ENCODE results near the gene DIPK1B.

- TF ChIP-seq SPI1 (IDR thresholded peaks at IDR 0.05; ENCODE audit: low read depth, low read length) (no peak), POLR2AphosphoS5 (IDR thresholded peaks at IDR 0.05; ENCODE audit: low read depth, low read length) (no peak), POLR2A (IDR thresholded peaks at IDR 0.05; ENCODE audit: low read depth, low read length) (no peak), TAF1 (IDR thresholded peaks at IDR 0.05; ENCODE audit: low read depth, low read length) (no peak), POU2F2 (IDR thresholded peaks at IDR 0.05; ENCODE audit: low read depth, low read length) (no peak), PAX5 (IDR thresholded peaks at IDR 0.05; ENCODE audit: insufficient read depth, low read length, severe bottlenecking) (no peak)
These were observed 48.1 kb downstream of the DIPK1B start for GRCh38 chr9:136760424-136760823.

All from GM12891 (cell line).